ENCODE results near the gene ATP9B. TPM values are rescaled to one million over a fixed set of nuclear protein-coding genes. Genes with fewer than 3 reads are reported as not detected.

Gene ATP9B
- total RNA-seq, 1 experiment from 2014 or later: 8.6 TPM

GRCh38 chr18:79424880-79425568 is 355.8 kb downstream of the ATP9B start:
- peaks cover 7% of the 10 kb centered on the region; the same call in 1 of the 2 replicates for H3K27me3 ChIP-seq (ENCODE audit: insufficient read depth, low read depth)
- H3K4me2 ChIP-seq: no peak overlapping the region
- H3K27ac ChIP-seq: no peak overlapping the region
- no peaks in the 10 kb centered on the region for H3K9me2 ChIP-seq (ENCODE audit: insufficient read depth)
- POLR2A ChIA-PET (ENCODE audit: unreplicated experiment): no interaction called here
- H3K79me2 ChIP-seq (ENCODE audit: low read depth): no peaks in the 10 kb centered on the region
- H3K36me3 ChIP-seq (ENCODE audit: low read depth): no peaks in the 10 kb centered on the region
- no peak overlapping the region for H2AFZ ChIP-seq
- no TSS peak for BruUV-seq (replicated peaks)
- H3K4me3 ChIP-seq: no peak overlapping the region
- H3F3A ChIP-seq (ENCODE audit: insufficient read depth, low read depth): no peaks in the 10 kb centered on the region; the same call in 1 of the 2 replicates
- no peak for DNase-seq
- no peaks in the 10 kb centered on the region for H4K20me1 ChIP-seq (ENCODE audit: insufficient read depth)
- CTCF ChIA-PET: no interaction called here
- H3K4me1 ChIP-seq (replicated peaks; ENCODE audit: insufficient read depth): no peaks in the 10 kb centered on the region
- intact Hi-C loops (cut with micrococcal nuclease; ENCODE audit: unreplicated experiment): no loop called here
- TF ChIP-seq CTCF (conservative IDR thresholded peaks at IDR 0.05) (no peak), EZH2 (IDR thresholded peaks at IDR 0.05; ENCODE audit: low read depth) (no peak)
- no peaks in the 10 kb centered on the region for H3K9me3 ChIP-seq (ENCODE audit: insufficient read depth, low read depth)

- ChIA-PET CTCF (no interaction called here), POLR2A (ENCODE audit: unreplicated experiment) (no interaction called here)
- no peaks in the 10 kb centered on the region for H3K4me1 ChIP-seq (replicated peaks; ENCODE audit: insufficient read depth)
- H3K9me3 ChIP-seq (ENCODE audit: insufficient read depth, low read depth): no peaks in the 10 kb centered on the region
- no peak overlapping the region for H3K27ac ChIP-seq
- H3K27me3 ChIP-seq (ENCODE audit: insufficient read depth, low read depth): peaks cover 7% of the 10 kb centered on the region; the same call in 1 of the 2 replicates
- intact Hi-C loops (cut with micrococcal nuclease; ENCODE audit: unreplicated experiment): no loop called here
- no peaks in the 10 kb centered on the region for H4K20me1 ChIP-seq (ENCODE audit: insufficient read depth)
- no peaks in the 10 kb centered on the region for H3K36me3 ChIP-seq (ENCODE audit: low read depth)
- no TSS peak for BruUV-seq (replicated peaks)
- H3K4me3 ChIP-seq: no peak overlapping the region
- no peak for DNase-seq
- H3K9me2 ChIP-seq (ENCODE audit: insufficient read depth): no peaks in the 10 kb centered on the region
- H2AFZ ChIP-seq: no peak overlapping the region
- no peak overlapping the region for H3K4me2 ChIP-seq
- TF ChIP-seq CTCF (conservative IDR thresholded peaks at IDR 0.05) (no peak), EZH2 (IDR thresholded peaks at IDR 0.05; ENCODE audit: low read depth) (no peak)
- H3K79me2 ChIP-seq (ENCODE audit: low read depth): no peaks in the 10 kb centered on the region
- H3F3A ChIP-seq (ENCODE audit: insufficient read depth, low read depth): no peaks in the 10 kb centered on the region; the same call in 1 of the 2 replicates
These were observed 356.3 kb downstream of the ATP9B start for GRCh38 chr18:79425569-79425886.

- H3K27ac ChIP-seq: no peak overlapping the region
- peaks cover 7% of the 10 kb centered on the region; the same call in 1 of the 2 replicates for H3K27me3 ChIP-seq (ENCODE audit: insufficient read depth, low read depth)
- ChIA-PET POLR2A (ENCODE audit: unreplicated experiment) (interaction anchor here (0.5 kb wide), 1 partner anchor 81 kb away, joined by 11 read pairs; no protein-coding TSS in a partner anchor), CTCF (interaction anchor here (0.7 kb wide), 1 partner anchor 774 kb away, joined by 24 read pairs; no protein-coding TSS in a partner anchor)
- H4K20me1 ChIP-seq (ENCODE audit: insufficient read depth): no peaks in the 10 kb centered on the region
- BruUV-seq (replicated peaks): no TSS peak
- no peaks in the 10 kb centered on the region for H3K9me3 ChIP-seq (ENCODE audit: insufficient read depth, low read depth)
- no peaks in the 10 kb centered on the region; the same call in 1 of the 2 replicates for H3F3A ChIP-seq (ENCODE audit: insufficient read depth, low read depth)
- DNase-seq: no peak
- H3K4me2 ChIP-seq: no peak overlapping the region
- H3K9me2 ChIP-seq (ENCODE audit: insufficient read depth): no peaks in the 10 kb centered on the region
- no peak for TF ChIP-seq EZH2 (IDR thresholded peaks at IDR 0.05; ENCODE audit: low read depth)
- TF ChIP-seq CTCF (conservative IDR thresholded peaks at IDR 0.05): no peak
- no peaks in the 10 kb centered on the region for H3K36me3 ChIP-seq (ENCODE audit: low read depth)
- intact Hi-C loops (cut with micrococcal nuclease; ENCODE audit: unreplicated experiment): no loop called here
- H2AFZ ChIP-seq: no peak overlapping the region
- H3K79me2 ChIP-seq (ENCODE audit: low read depth): no peaks in the 10 kb centered on the region
- H3K4me1 ChIP-seq (replicated peaks; ENCODE audit: insufficient read depth): no peaks in the 10 kb centered on the region
- H3K4me3 ChIP-seq: no peak overlapping the region
These were observed 357.4 kb downstream of the ATP9B start for GRCh38 chr18:79426376-79427300.

All from PC-9 (cell line).